RPMI7951 (cell line): Measurements from ENCODE around the gene USP32. TPM values are rescaled to one million over a fixed set of nuclear protein-coding genes. Genes with fewer than 3 reads are reported as not detected.
A peak's percentile ranks its signal among the peaks of the same experiment; 100 is the strongest.
"Not testable (repeated sequence)": the region's sequence is repeated elsewhere in the genome, so short reads cannot be mapped to it uniquely, and the experiment has no call there.

ENCODE experiments used
- DNase-seq: peaks from one replicate; pipeline ENCODE4 v3.0.0-alpha.2; 2012; ENCODE audit warnings: low read depth
- total RNA-seq: library from RNA; depleted of rRNA; stranded (reverse); fragments of >200 nt; shearing (Covaris generic); gene quantifications from 2 replicates; pipeline ENCODE4 v1.2.3, GENCODE V29; 2014

USP32 gene
- total RNA-seq, 1 experiment from 2014 or later, result 25.0 TPM

GRCh38 chr17:60332574-60332973 lies 59.4 kb downstream of the USP32 start:
- DNase-seq, result no peak

- DNase-seq, result no peak
Measured at GRCh38 chr17:60330731-60331130, 61.2 kb downstream of the USP32 start.

GRCh38 chr17:60328679-60329078 lies 63.3 kb downstream of the USP32 start:
- DNase-seq, result no peak

- DNase-seq, result no peak
Measured at GRCh38 chr17:60327901-60328273, 64.0 kb downstream of the USP32 start.

- no peak for DNase-seq
Measured at GRCh38 chr17:60327134-60327900, 64.6 kb downstream of the USP32 start.

- DNase-seq, result no peak
Measured at GRCh38 chr17:60326702-60327101, 65.2 kb downstream of the USP32 start.

- no peak for DNase-seq
Measured at GRCh38 chr17:60325730-60326524, 66.0 kb downstream of the USP32 start.

GRCh38 chr17:60323754-60324153 lies 68.2 kb downstream of the USP32 start:
- no peak for DNase-seq

- no peak for DNase-seq
Measured at GRCh38 chr17:60322056-60322387, 69.9 kb downstream of the USP32 start.

GRCh38 chr17:60321336-60322055 lies 70.4 kb downstream of the USP32 start:
- no peak for DNase-seq

GRCh38 chr17:60318830-60319229 lies 73.1 kb downstream of the USP32 start:
- DNase-seq, result no peak

GRCh38 chr17:60318326-60318725 lies 73.6 kb downstream of the USP32 start:
- no peak for DNase-seq

GRCh38 chr17:60315650-60316049 lies 76.3 kb downstream of the USP32 start:
- DNase-seq, result no peak

- DNase-seq, result not testable (repeated sequence)
Measured at GRCh38 chr17:60314900-60315299, 77.0 kb downstream of the USP32 start.

- no peak for DNase-seq
Measured at GRCh38 chr17:60314423-60314822, 77.5 kb downstream of the USP32 start.

GRCh38 chr17:60311936-60312335 lies 80.0 kb downstream of the USP32 start:
- no peak for DNase-seq

GRCh38 chr17:60311186-60311585 lies 80.7 kb downstream of the USP32 start:
- no peak for DNase-seq

GRCh38 chr17:60305141-60305540 lies 86.8 kb downstream of the USP32 start:
- peak; percentile 24 for DNase-seq

GRCh38 chr17:60304502-60304901 lies 87.4 kb downstream of the USP32 start:
- no peak for DNase-seq

GRCh38 chr17:60303406-60304099 lies 88.4 kb downstream of the USP32 start:
- DNase-seq, result no peak

- DNase-seq, result no peak
Measured at GRCh38 chr17:60301649-60302048, 90.3 kb downstream of the USP32 start.

- DNase-seq, result no peak
Measured at GRCh38 chr17:60300949-60301348, 91.0 kb downstream of the USP32 start.
